GM19324 (cell line): ENCODE results near the gene SPINK4.

ENCODE experiments used
- ATAC-seq: cut with Tn5 transposase; IDR thresholded peaks from one replicate; pipeline ENCODE4 v1.9.1; 2021; ENCODE audit warnings: mild to moderate bottlenecking, moderate library complexity; ENCODE audit not compliant: unreplicated experiment, low FRiP score

The SPINK4 gene

GRCh38 chr9:33239921-33240320, at the start of gene SPINK4:
SPINK4 (plus strand) TSS chr9:33240167; CDS start chr9:33240209, 42 bp downstream.
- no peak for ATAC-seq

GRCh38 chr9:33192493-33193255, 47.3 kb upstream of the SPINK4 start:
- ATAC-seq, result no peak

GRCh38 chr9:33193818-33194217, 46.1 kb upstream of the SPINK4 start:
- ATAC-seq, result no peak

GRCh38 chr9:33196736-33197135, 43.2 kb upstream of the SPINK4 start:
- no peak for ATAC-seq

GRCh38 chr9:33197279-33198152, 42.5 kb upstream of the SPINK4 start:
- no peak for ATAC-seq

- ATAC-seq, result no peak
Observed at GRCh38 chr9:33198165-33198564, 41.8 kb upstream of the SPINK4 start.

GRCh38 chr9:33202018-33202417, 37.9 kb upstream of the SPINK4 start:
- ATAC-seq, result no peak

- ATAC-seq, result peak; percentile 90
Observed at GRCh38 chr9:33202552-33203201, 37.3 kb upstream of the SPINK4 start.

GRCh38 chr9:33209394-33209793, 30.6 kb upstream of the SPINK4 start:
- no peak for ATAC-seq

GRCh38 chr9:33210006-33210715, 29.8 kb upstream of the SPINK4 start:
- no peak for ATAC-seq

GRCh38 chr9:33211695-33212393, 28.1 kb upstream of the SPINK4 start:
- ATAC-seq, result no peak

GRCh38 chr9:33220681-33221567, 19.0 kb upstream of the SPINK4 start:
- no peak for ATAC-seq

- no peak for ATAC-seq
Observed at GRCh38 chr9:33221568-33221884, 18.4 kb upstream of the SPINK4 start.

GRCh38 chr9:33222031-33222430, 17.9 kb upstream of the SPINK4 start:
- ATAC-seq, result no peak

GRCh38 chr9:33223696-33224095, 16.3 kb upstream of the SPINK4 start:
- no peak for ATAC-seq

GRCh38 chr9:33225319-33226147, 14.4 kb upstream of the SPINK4 start:
- ATAC-seq, result no peak

GRCh38 chr9:33227008-33227398, 13.0 kb upstream of the SPINK4 start:
- peak; percentile 55 for ATAC-seq

GRCh38 chr9:33227741-33228140, 12.2 kb upstream of the SPINK4 start:
- ATAC-seq, result no peak
